ENCODE results near the gene SLFN12. TPM values are rescaled to one million over a fixed set of nuclear protein-coding genes. Genes with fewer than 3 reads are reported as not detected.
"Not testable (repeated sequence)": the region's sequence is repeated elsewhere in the genome, so short reads cannot be mapped to it uniquely, and the experiment has no call there.

The SLFN12 gene
- total RNA-seq, 1 experiment from 2014 or later: 14.5 TPM

DNA sequence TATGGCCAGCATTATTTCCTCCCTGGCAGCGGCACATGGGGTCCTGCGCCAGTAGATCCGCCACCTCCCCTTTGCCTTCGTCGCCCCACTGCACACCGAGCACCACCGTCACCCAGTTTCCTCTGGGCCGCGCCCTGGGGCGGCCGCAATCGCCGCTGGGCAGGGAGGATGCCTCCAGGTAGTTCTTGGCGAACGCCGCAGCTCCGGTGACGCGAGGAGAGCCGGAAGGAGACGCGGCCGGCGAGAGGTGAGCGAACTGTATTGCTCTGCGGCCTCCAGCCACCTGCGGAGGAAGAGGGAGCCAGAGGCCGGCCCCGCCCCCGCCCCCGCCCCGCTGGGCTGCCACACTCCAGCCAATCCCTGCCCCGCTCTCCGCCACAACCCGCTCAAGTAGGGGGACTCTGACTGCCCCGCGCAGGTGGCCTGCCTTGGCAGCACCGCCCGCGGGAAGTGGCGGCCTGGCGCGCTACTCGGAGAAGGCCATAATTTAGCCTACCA is 28.1 kb upstream of the SLFN12 start:
- Histone ChIP-seq H2BK120ac (ENCODE audit: low read depth, low read length, poor library complexity, severe bottlenecking) (no peak overlapping the region), H3K79me2 (ENCODE audit: insufficient read depth, low read length) (no peaks in the 10 kb centered on the region), H2BK12ac (ENCODE audit: insufficient read length, low read depth, low read length) (no peak overlapping the region), H3K9me3 (ENCODE audit: control insufficient read depth, low read depth, low read length) (no peaks in the 10 kb centered on the region), H3K23me2 (ENCODE audit: insufficient read length, low read depth, low read length, poor library complexity, severe bottlenecking) (no peaks in the 10 kb centered on the region), H3K79me1 (ENCODE audit: insufficient read depth, low read depth, low read length, poor library complexity, severe bottlenecking) (no peaks in the 10 kb centered on the region), H4K5ac (ENCODE audit: insufficient read length, low read depth, low read length) (no peak overlapping the region), H3K23ac (ENCODE audit: insufficient read length, low read depth, low read length) (no peak overlapping the region), H4K20me1 (ENCODE audit: control insufficient read depth, insufficient read depth, insufficient read length) (no peaks in the 10 kb centered on the region), H2BK5ac (ENCODE audit: insufficient read length, low read length) (no peak overlapping the region), H3K56ac (ENCODE audit: insufficient read length, low read depth, low read length) (no peak overlapping the region), H3K4me1 (ENCODE audit: insufficient read depth, low read length) (no peaks in the 10 kb centered on the region), H4K8ac (replicated peaks; ENCODE audit: insufficient read length, low read depth, low read length) (no peak overlapping the region), H3K18ac (ENCODE audit: insufficient read length, low read depth, low read length) (no peak overlapping the region), H3K27me3 (ENCODE audit: insufficient read depth, low read length) (peaks cover 12% of the 10 kb centered on the region; the same call in 1 of the 2 replicates), H3K4me2 (ENCODE audit: insufficient read depth, insufficient read length, low read length) (peak overlapping the region; percentile 10), H2AK5ac (ENCODE audit: insufficient read length, low read length) (no peak overlapping the region), H3T11ph (ENCODE audit: low read length) (no peak overlapping the region), H3K9ac (ENCODE audit: extremely low read depth, insufficient read length, low read length) (no peak overlapping the region), H3K27ac (ENCODE audit: insufficient read length, low read depth, low read length) (no peak overlapping the region), H2BK15ac (ENCODE audit: low read depth, low read length) (no peak overlapping the region), H4K91ac (ENCODE audit: insufficient read length, low read depth, low read length) (no peak overlapping the region), H3K4ac (ENCODE audit: low read depth, low read length) (no peak overlapping the region), H2AFZ (ENCODE audit: low read length) (no peak overlapping the region), H2BK20ac (ENCODE audit: low read depth, low read length, poor library complexity, severe bottlenecking) (no peak overlapping the region), H3K14ac (ENCODE audit: insufficient read depth, low read length) (no peak overlapping the region)
- Mint-ChIP-seq H3K27ac (no peak overlapping the region), H3K9me3 (peaks cover 0 to 13% of the 10 kb centered on the region in 2 experiments; a peak in 1 of 5 replicates), H3K36me3 (ENCODE audit: insufficient read depth in 1 of 3, low read depth in 3 of 3) (peaks cover 0 to 3% (median 0%) of the 10 kb centered on the region in 3 experiments; a peak in 2 of 7 replicates), H3K4me3 (peak overlapping the region; percentile 51 to 69), H3K27me3 (ENCODE audit: low read depth) (peaks cover 80% of the 10 kb centered on the region), H3K4me1 (peaks cover 4 to 9% of the 10 kb centered on the region in 2 experiments)
- DNase-seq: peak; percentile 98
- TF ChIP-seq, protein P1, sequence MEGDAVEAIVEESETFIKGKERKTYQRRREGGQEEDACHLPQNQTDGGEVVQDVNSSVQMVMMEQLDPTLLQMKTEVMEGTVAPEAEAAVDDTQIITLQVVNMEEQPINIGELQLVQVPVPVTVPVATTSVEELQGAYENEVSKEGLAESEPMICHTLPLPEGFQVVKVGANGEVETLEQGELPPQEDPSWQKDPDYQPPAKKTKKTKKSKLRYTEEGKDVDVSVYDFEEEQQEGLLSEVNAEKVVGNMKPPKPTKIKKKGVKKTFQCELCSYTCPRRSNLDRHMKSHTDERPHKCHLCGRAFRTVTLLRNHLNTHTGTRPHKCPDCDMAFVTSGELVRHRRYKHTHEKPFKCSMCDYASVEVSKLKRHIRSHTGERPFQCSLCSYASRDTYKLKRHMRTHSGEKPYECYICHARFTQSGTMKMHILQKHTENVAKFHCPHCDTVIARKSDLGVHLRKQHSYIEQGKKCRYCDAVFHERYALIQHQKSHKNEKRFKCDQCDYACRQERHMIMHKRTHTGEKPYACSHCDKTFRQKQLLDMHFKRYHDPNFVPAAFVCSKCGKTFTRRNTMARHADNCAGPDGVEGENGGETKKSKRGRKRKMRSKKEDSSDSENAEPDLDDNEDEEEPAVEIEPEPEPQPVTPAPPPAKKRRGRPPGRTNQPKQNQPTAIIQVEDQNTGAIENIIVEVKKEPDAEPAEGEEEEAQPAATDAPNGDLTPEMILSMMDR (conservative IDR thresholded peaks at IDR 0.05): no peak
- no CpG with 5 or more reads among the region's 44 CpGs for WGBS (ENCODE audit: extremely low coverage, insufficient read length, low lambda C conversion rate)

DNA sequence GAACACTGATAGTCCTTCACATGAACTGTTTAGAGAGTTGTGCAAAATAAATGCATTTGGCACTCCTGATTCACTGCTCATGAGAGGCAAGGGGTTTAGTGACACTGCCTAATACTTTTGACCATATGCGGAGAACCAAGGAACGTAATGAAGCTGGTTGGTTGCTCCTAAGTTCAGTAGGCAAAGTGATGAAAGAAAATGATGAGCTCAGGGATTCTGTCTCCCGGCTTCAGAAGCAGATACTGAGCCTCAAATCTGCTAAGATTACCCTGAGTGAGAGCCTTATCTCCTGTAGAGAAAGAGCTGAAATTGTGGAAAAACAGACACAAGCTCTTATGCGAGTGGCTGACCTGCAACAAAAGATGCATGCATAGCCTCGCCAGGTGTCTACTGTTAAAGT is 21.7 kb upstream of the SLFN12 start:
- H3K23me2 ChIP-seq (ENCODE audit: insufficient read length, low read depth, low read length, poor library complexity, severe bottlenecking); H3K9ac ChIP-seq (ENCODE audit: extremely low read depth, insufficient read length, low read length); H4K20me1 ChIP-seq (ENCODE audit: control insufficient read depth, insufficient read depth, insufficient read length); H3K14ac ChIP-seq (ENCODE audit: insufficient read depth, low read length); H3K79me1 ChIP-seq (ENCODE audit: insufficient read depth, low read depth, low read length, poor library complexity, severe bottlenecking); H2BK20ac ChIP-seq (ENCODE audit: low read depth, low read length, poor library complexity, severe bottlenecking); H3K23ac ChIP-seq (ENCODE audit: insufficient read length, low read depth, low read length); H3K4me1 Mint-ChIP-seq; H3K4me2 ChIP-seq (ENCODE audit: insufficient read depth, insufficient read length, low read length); H4K5ac ChIP-seq (ENCODE audit: insufficient read length, low read depth, low read length); H3K9me3 ChIP-seq (ENCODE audit: control insufficient read depth, low read depth, low read length); H3K4me3 Mint-ChIP-seq; H3K18ac ChIP-seq (ENCODE audit: insufficient read length, low read depth, low read length); H2BK120ac ChIP-seq (ENCODE audit: low read depth, low read length, poor library complexity, severe bottlenecking); H2BK15ac ChIP-seq (ENCODE audit: low read depth, low read length); H2AK5ac ChIP-seq (ENCODE audit: insufficient read length, low read length); H3K56ac ChIP-seq (ENCODE audit: insufficient read length, low read depth, low read length); DNase-seq; H2BK5ac ChIP-seq (ENCODE audit: insufficient read length, low read length); H3K27ac ChIP-seq (ENCODE audit: insufficient read length, low read depth, low read length); H3K36me3 Mint-ChIP-seq (ENCODE audit: insufficient read depth in 1 of 3, low read depth in 3 of 3); H3K79me2 ChIP-seq (ENCODE audit: insufficient read depth, low read length); H2AFZ ChIP-seq (ENCODE audit: low read length); H4K8ac ChIP-seq (replicated peaks; ENCODE audit: insufficient read length, low read depth, low read length); H2BK12ac ChIP-seq (ENCODE audit: insufficient read length, low read depth, low read length); H3K9me3 Mint-ChIP-seq; H3K27ac Mint-ChIP-seq; H3T11ph ChIP-seq (ENCODE audit: low read length); H3K4me1 ChIP-seq (ENCODE audit: insufficient read depth, low read length); H3K4ac ChIP-seq (ENCODE audit: low read depth, low read length); H4K91ac ChIP-seq (ENCODE audit: insufficient read length, low read depth, low read length): not testable (repeated sequence)
- H3K27me3 Mint-ChIP-seq (ENCODE audit: low read depth): peaks cover 94% of the 10 kb centered on the region
- WGBS (ENCODE audit: extremely low coverage, insufficient read length, low lambda C conversion rate): no CpG with 5 or more reads among the region's 5 CpGs
- peaks cover 12% of the 10 kb centered on the region; the same call in 1 of the 2 replicates for H3K27me3 ChIP-seq (ENCODE audit: insufficient read depth, low read length)

All from H9 (cell line).